ENCODE measurements around the gene PKM.

The PKM gene

GRCh38 chr15:72233769-72234168, 2.8 kb upstream of the PKM start:
- DNase-seq, result no peak

- DNase-seq, result peak; percentile 51
Measured at GRCh38 chr15:72231833-72232478, 966 bp upstream of the PKM start.

- DNase-seq, result peak; percentile 59
Measured at GRCh38 chr15:72230197-72231065, 559 bp downstream of the PKM start.

GRCh38 chr15:72229947-72230196, 1.1 kb downstream of the PKM start:
- DNase-seq, result no peak

- peak; percentile 16 for DNase-seq
Measured at GRCh38 chr15:72229076-72229946, 1.7 kb downstream of the PKM start.

GRCh38 chr15:72227720-72228119, 3.3 kb downstream of the PKM start:
- DNase-seq, result no peak

GRCh38 chr15:72227192-72227586, 3.8 kb downstream of the PKM start:
- DNase-seq, result no peak

- DNase-seq, result no peak
Measured at GRCh38 chr15:72223278-72223677, 7.7 kb downstream of the PKM start.

GRCh38 chr15:72222393-72222792, 8.6 kb downstream of the PKM start:
- DNase-seq, result no peak

GRCh38 chr15:72220687-72221086, 10.3 kb downstream of the PKM start:
- DNase-seq, result no peak

GRCh38 chr15:72217216-72217615, 13.8 kb downstream of the PKM start:
- DNase-seq, result no peak

- no peak for DNase-seq
Measured at GRCh38 chr15:72216079-72216478, 14.9 kb downstream of the PKM start.

- no peak for DNase-seq
Measured at GRCh38 chr15:72207558-72208085, 23.4 kb downstream of the PKM start.

GRCh38 chr15:72206677-72207000, 24.4 kb downstream of the PKM start:
- no peak for DNase-seq

GRCh38 chr15:72205896-72206676, 24.9 kb downstream of the PKM start:
- no peak for DNase-seq

- DNase-seq, result no peak
Measured at GRCh38 chr15:72205273-72205672, 25.7 kb downstream of the PKM start.

- no peak for DNase-seq
Measured at GRCh38 chr15:72203507-72203837, 27.5 kb downstream of the PKM start.

- no peak for DNase-seq
Measured at GRCh38 chr15:72202801-72203506, 28.0 kb downstream of the PKM start.

GRCh38 chr15:72202302-72202701, 28.7 kb downstream of the PKM start:
- no peak for DNase-seq

GRCh38 chr15:72201391-72201921, 29.5 kb downstream of the PKM start:
- no peak for DNase-seq

GRCh38 chr15:72200395-72201237, 30.4 kb downstream of the PKM start:
- no peak for DNase-seq

Data from activated CD4-positive, alpha-beta T cell treated with anti-CD3 and anti-CD28 coated beads, Interleukin-2, amount 50 U/mL, for 1 hour (primary cell).